H1 (cell line): ENCODE results near the gene SMYD3. TPM values are rescaled to one million over a fixed set of nuclear protein-coding genes. Genes with fewer than 3 reads are reported as not detected.

ENCODE experiments used
- BCL11A ChIP-seq, 2 experiments: IDR thresholded peaks; one replicate each; pipeline ENCODE4 v1.6.1; 2011; ENCODE audit warnings: low read depth in 2 of 2, low read length in 2 of 2, mild to moderate bottlenecking in 2 of 2
- CEBPB ChIP-seq: IDR thresholded peaks from 2 replicates; pipeline ENCODE4 v1.6.1; 2012; ENCODE audit warnings: low read depth, low read length
- GABPA ChIP-seq: IDR thresholded peaks from 2 replicates; pipeline ENCODE4 v1.6.1; 2011; ENCODE audit warnings: mild to moderate bottlenecking, low read length, moderate library complexity, borderline replicate concordance; ENCODE audit not compliant: insufficient read depth
- NANOG ChIP-seq: IDR thresholded peaks from 2 replicates; pipeline ENCODE4 v1.6.1; 2011; ENCODE audit warnings: low read length, low read depth, mild to moderate bottlenecking, inconsistent platforms; ENCODE audit not compliant: insufficient read depth, poor library complexity, severe bottlenecking
- NRF1 ChIP-seq: IDR thresholded peaks from 2 replicates; pipeline ENCODE4 v1.6.1; 2011; ENCODE audit warnings: mild to moderate bottlenecking, low read depth, low read length, improper control_type of control experiment
- POLR2AphosphoS5 ChIP-seq: IDR thresholded peaks from 2 replicates; pipeline ENCODE4 v1.6.1; 2011; ENCODE audit warnings: low read depth, low read length
- RXRA ChIP-seq: IDR thresholded peaks from 2 replicates; pipeline ENCODE4 v1.6.1; 2011; ENCODE audit warnings: low read depth, mild to moderate bottlenecking, low read length, moderate library complexity; ENCODE audit not compliant: insufficient read depth
- TBP ChIP-seq: IDR thresholded peaks from 2 replicates; pipeline ENCODE4 v1.6.1; 2011; ENCODE audit warnings: low read depth, low read length, improper control_type of control experiment
- polyA plus RNA-seq, 7 experiments: library from polyadenylated mRNA; depleted of rRNA in 3 of 7; stranded (reverse) in 5 of 7; unstranded in 2 of 7; fragments of >200 nt in 5 of 7; fragments of 200-250 nt in 2 of 7; gene quantifications; 1 replicate in 5 of 7; 2 replicates in 1 of 7; 4 replicates in 1 of 7; pipeline versions ENCODE4 v1.2.1 to v1.2.3, GENCODE V29; 2011 to 2013; ENCODE audit warnings: missing spikeins in 2 of 7, mixed read lengths in 2 of 7
- total RNA-seq: library from RNA; stranded (reverse); fragmentation: NEBNext Ultra II Directional; extraction: Animal tissue kit (Norgen Biotek cat#: 25700); gene quantifications from 2 replicates; pipeline ENCODE4 v1.2.1, GENCODE V29; 2021
- TF ChIP-seq, protein P1 (sequence below): fragments of 300-600 bp; sonication (generic); IDR thresholded peaks from 2 replicates; pipeline ENCODE4 v1.7.1; 2012; ENCODE audit warnings: low read length, moderate library complexity, mild to moderate bottlenecking, inconsistent platforms; ENCODE audit not compliant: insufficient replicate concordance
- TF ChIP-seq, protein P2 (sequence below): IDR thresholded peaks from 2 replicates; pipeline ENCODE4 v1.6.1; 2011; ENCODE audit warnings: low read depth, mild to moderate bottlenecking, low read length; ENCODE audit not compliant: insufficient read depth

Gene SMYD3
- total and polyA plus RNA-seq, 2 of the 8 experiments (the other 6 are each of a cell fraction or from before 2014, with no cell fraction given), result 17.3 to 25.4 TPM

DNA sequence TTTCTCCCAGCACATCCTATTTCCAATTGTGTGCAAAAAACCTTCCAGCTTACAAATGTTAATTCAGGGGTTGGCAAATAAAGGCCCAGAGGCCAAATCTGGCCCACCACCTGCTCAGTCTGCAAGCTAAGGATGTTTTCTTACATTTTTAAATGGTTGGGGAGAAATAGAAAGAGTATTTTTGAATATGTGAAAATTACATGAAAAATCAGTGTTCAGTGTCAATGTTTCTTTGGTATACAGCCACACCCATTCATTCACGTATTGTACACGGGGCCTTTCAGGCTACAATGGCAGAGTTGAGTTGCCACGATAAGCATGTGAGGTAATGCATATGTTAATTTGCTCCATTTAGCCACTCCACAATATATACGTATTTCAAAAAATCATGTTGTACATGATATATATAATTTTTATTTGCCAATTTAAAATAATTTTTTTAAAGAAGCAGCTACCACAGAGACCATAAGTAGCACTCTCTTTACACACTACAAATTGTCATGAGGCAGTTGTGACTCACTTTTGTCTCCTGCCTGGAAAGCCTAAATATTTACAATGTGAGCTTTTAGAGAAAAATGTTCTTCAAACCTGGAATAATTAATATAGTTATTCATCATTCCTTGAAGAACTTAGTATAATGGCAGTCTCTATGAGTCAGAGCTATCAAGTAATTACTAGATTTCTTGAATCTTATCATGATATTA, 189.6 kb downstream of the SMYD3 start (continued):
- TF ChIP-seq, protein P1, sequence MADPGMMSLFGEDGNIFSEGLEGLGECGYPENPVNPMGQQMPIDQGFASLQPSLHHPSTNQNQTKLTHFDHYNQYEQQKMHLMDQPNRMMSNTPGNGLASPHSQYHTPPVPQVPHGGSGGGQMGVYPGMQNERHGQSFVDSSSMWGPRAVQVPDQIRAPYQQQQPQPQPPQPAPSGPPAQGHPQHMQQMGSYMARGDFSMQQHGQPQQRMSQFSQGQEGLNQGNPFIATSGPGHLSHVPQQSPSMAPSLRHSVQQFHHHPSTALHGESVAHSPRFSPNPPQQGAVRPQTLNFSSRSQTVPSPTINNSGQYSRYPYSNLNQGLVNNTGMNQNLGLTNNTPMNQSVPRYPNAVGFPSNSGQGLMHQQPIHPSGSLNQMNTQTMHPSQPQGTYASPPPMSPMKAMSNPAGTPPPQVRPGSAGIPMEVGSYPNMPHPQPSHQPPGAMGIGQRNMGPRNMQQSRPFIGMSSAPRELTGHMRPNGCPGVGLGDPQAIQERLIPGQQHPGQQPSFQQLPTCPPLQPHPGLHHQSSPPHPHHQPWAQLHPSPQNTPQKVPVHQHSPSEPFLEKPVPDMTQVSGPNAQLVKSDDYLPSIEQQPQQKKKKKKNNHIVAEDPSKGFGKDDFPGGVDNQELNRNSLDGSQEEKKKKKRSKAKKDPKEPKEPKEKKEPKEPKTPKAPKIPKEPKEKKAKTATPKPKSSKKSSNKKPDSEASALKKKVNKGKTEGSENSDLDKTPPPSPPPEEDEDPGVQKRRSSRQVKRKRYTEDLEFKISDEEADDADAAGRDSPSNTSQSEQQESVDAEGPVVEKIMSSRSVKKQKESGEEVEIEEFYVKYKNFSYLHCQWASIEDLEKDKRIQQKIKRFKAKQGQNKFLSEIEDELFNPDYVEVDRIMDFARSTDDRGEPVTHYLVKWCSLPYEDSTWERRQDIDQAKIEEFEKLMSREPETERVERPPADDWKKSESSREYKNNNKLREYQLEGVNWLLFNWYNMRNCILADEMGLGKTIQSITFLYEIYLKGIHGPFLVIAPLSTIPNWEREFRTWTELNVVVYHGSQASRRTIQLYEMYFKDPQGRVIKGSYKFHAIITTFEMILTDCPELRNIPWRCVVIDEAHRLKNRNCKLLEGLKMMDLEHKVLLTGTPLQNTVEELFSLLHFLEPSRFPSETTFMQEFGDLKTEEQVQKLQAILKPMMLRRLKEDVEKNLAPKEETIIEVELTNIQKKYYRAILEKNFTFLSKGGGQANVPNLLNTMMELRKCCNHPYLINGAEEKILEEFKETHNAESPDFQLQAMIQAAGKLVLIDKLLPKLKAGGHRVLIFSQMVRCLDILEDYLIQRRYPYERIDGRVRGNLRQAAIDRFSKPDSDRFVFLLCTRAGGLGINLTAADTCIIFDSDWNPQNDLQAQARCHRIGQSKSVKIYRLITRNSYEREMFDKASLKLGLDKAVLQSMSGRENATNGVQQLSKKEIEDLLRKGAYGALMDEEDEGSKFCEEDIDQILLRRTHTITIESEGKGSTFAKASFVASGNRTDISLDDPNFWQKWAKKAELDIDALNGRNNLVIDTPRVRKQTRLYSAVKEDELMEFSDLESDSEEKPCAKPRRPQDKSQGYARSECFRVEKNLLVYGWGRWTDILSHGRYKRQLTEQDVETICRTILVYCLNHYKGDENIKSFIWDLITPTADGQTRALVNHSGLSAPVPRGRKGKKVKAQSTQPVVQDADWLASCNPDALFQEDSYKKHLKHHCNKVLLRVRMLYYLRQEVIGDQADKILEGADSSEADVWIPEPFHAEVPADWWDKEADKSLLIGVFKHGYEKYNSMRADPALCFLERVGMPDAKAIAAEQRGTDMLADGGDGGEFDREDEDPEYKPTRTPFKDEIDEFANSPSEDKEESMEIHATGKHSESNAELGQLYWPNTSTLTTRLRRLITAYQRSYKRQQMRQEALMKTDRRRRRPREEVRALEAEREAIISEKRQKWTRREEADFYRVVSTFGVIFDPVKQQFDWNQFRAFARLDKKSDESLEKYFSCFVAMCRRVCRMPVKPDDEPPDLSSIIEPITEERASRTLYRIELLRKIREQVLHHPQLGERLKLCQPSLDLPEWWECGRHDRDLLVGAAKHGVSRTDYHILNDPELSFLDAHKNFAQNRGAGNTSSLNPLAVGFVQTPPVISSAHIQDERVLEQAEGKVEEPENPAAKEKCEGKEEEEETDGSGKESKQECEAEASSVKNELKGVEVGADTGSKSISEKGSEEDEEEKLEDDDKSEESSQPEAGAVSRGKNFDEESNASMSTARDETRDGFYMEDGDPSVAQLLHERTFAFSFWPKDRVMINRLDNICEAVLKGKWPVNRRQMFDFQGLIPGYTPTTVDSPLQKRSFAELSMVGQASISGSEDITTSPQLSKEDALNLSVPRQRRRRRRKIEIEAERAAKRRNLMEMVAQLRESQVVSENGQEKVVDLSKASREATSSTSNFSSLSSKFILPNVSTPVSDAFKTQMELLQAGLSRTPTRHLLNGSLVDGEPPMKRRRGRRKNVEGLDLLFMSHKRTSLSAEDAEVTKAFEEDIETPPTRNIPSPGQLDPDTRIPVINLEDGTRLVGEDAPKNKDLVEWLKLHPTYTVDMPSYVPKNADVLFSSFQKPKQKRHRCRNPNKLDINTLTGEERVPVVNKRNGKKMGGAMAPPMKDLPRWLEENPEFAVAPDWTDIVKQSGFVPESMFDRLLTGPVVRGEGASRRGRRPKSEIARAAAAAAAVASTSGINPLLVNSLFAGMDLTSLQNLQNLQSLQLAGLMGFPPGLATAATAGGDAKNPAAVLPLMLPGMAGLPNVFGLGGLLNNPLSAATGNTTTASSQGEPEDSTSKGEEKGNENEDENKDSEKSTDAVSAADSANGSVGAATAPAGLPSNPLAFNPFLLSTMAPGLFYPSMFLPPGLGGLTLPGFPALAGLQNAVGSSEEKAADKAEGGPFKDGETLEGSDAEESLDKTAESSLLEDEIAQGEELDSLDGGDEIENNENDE, result no peak
- TF ChIP-seq BCL11A (IDR thresholded peaks at IDR 0.05; ENCODE audit: low read depth in 2 of 2, low read length in 2 of 2), result no peak
- TF ChIP-seq RXRA, result no peak
- TF ChIP-seq GABPA, result no peak
- TF ChIP-seq NANOG, result no peak
- TF ChIP-seq, protein P2, sequence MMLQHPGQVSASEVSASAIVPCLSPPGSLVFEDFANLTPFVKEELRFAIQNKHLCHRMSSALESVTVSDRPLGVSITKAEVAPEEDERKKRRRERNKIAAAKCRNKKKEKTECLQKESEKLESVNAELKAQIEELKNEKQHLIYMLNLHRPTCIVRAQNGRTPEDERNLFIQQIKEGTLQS, result no peak
- TF ChIP-seq CEBPB, result no peak
- no peak for TF ChIP-seq TBP
- TF ChIP-seq POLR2AphosphoS5, result no peak
- no peak for TF ChIP-seq NRF1
